Measurements from ENCODE around the gene RCAN2.
"Not testable (repeated sequence)": the region's sequence is repeated elsewhere in the genome, so short reads cannot be mapped to it uniquely, and the experiment has no call there.

GRCh38 chr6:46405620-46406180, 85.5 kb downstream of the RCAN2 start:
- not testable (repeated sequence) for TF ChIP-seq CTCF (IDR thresholded peaks at IDR 0.05; ENCODE audit: insufficient read depth, low read length); POLR2AphosphoS5 (IDR thresholded peaks at IDR 0.05; ENCODE audit: low read depth); GABPA (IDR thresholded peaks at IDR 0.05; ENCODE audit: low read depth)

Measured in HL-60 (cell line).